HepG2 (cell line): Measurements from ENCODE around the gene KRT3. TPM values are rescaled to one million over a fixed set of nuclear protein-coding genes. Genes with fewer than 3 reads are reported as not detected.

Source experiments
- ATAC-seq: fragments of 200-7000 bp; cut with Tn5 transposase; 3 replicates; pipeline ENCODE4 v1.9.1; 2020; ENCODE audit warnings: mild to moderate bottlenecking, moderate library complexity
- BruUV-seq: library from RNA; stranded (reverse); fragments of 400-500 nt; replicated peaks from 2 replicates; lab custom pipeline; 2021; lab: Mats Ljungman, UMichigan
- CTCF ChIA-PET: fragments of 300-600 bp; formaldehyde crosslinking; extraction: SDS; loops from one replicate; lab custom pipeline; 2021; ENCODE audit warnings: low total read pairs, inconsistent platforms, low intra/inter-chr PET ratio; lab: Yijun Ruan, JAX
- POLR2A ChIA-PET: fragments of 350-600 bp; sonication (Branson Sonifier 250); formaldehyde crosslinking; loops from one replicate; lab custom pipeline; 2020; ENCODE audit warnings: antibody characterized with exemption, inconsistent platforms; lab: Yijun Ruan, JAX
- DNase-seq: peaks from one replicate; pipeline ENCODE4 v3.0.0-alpha.2; 2015; ENCODE audit warnings: low spot score
- FAIRE-seq: peaks from 3 replicates; lab custom pipeline; 2011; peaks lifted over from hg19 to GRCh38; lab: Jason Lieb, UNC
- H2AFZ ChIP-seq: one replicate; pipeline ENCODE4 v1.6.1; 2011; ENCODE audit warnings: low read length, inconsistent platforms
- H3K27ac ChIP-seq: fragments of 300-600 bp; 3 replicates; pipeline ENCODE4 v1.8.0; 2011; ENCODE audit warnings: mixed run types, mild to moderate bottlenecking, mixed read lengths, low read length, inconsistent platforms; ENCODE audit not compliant: insufficient read depth; ENCODE audit errors: extremely low read length
- H3K27me3 ChIP-seq, 2 experiments: fragments of 200-600 bp in 1 of 2; 2 replicates in 1 of 2; 3 replicates in 1 of 2; pipeline versions ENCODE4 v1.6.0 to v1.8.0; 2011; ENCODE audit warnings: low read length in 2 of 2, mild to moderate bottlenecking in 2 of 2, moderate library complexity in 2 of 2, inconsistent platforms in 1 of 2; ENCODE audit not compliant: insufficient read depth in 2 of 2, control insufficient read depth in 1 of 2
- H3K36me3 ChIP-seq, 2 experiments: fragments of 200-600 bp in 1 of 2; replicated peaks in 1 of 2; 2 replicates in 1 of 2; 3 replicates in 1 of 2; pipeline versions ENCODE4 v1.5.1 to v1.8.0; 2011; ENCODE audit warnings: low read length in 2 of 2, inconsistent platforms in 1 of 2; ENCODE audit not compliant: insufficient read depth in 2 of 2, control insufficient read depth in 1 of 2
- H3K4me1 ChIP-seq: 2 replicates; pipeline ENCODE4 v1.5.1; 2012; ENCODE audit warnings: low read length, inconsistent platforms; ENCODE audit not compliant: insufficient read depth
- H3K4me2 ChIP-seq: 2 replicates; pipeline ENCODE4 v1.6.0; 2011; ENCODE audit warnings: low read depth, low read length, inconsistent platforms
- H3K4me3 ChIP-seq, 3 experiments: fragments of 200-600 bp in 1 of 3; sonication (generic), shearing (Covaris generic) in 1 of 3; replicated peaks in 1 of 3; 2 replicates each; pipeline ENCODE4 v1.5.1; 2011 to 2016; ENCODE audit warnings: low read length in 3 of 3, inconsistent platforms in 2 of 3, low read depth in 2 of 3, mild to moderate bottlenecking in 2 of 3, control low read depth in 1 of 3, mixed read lengths in 1 of 3; ENCODE audit not compliant: insufficient read depth in 1 of 3
- H3K79me2 ChIP-seq: one replicate; pipeline ENCODE4 v1.6.1; 2011; ENCODE audit warnings: low read length, inconsistent platforms; ENCODE audit not compliant: insufficient read depth
- H3K9ac ChIP-seq: 2 replicates; pipeline ENCODE4 v1.6.0; 2011; ENCODE audit warnings: mild to moderate bottlenecking, low read depth, low read length, inconsistent platforms; ENCODE audit not compliant: insufficient read depth
- H3K9me3 ChIP-seq: 2 replicates; pipeline ENCODE4 v1.5.1; 2012; ENCODE audit warnings: mild to moderate bottlenecking, low read length
- H4K20me1 ChIP-seq: 2 replicates; pipeline ENCODE4 v1.6.0; 2011; ENCODE audit warnings: inconsistent platforms, mild to moderate bottlenecking, low read length, moderate library complexity; ENCODE audit not compliant: insufficient read depth
- AKAP8 ChIP-seq: sonication (generic); formaldehyde crosslinking; IDR thresholded peaks from 2 replicates; pipeline ENCODE4 v1.5.1; 2020; ENCODE audit warnings: mild to moderate bottlenecking, missing genetic modification reagents
- ARNT2 ChIP-seq: sonication (generic); formaldehyde crosslinking; IDR thresholded peaks from 2 replicates; pipeline ENCODE4 v1.8.0; 2022; ENCODE audit warnings: mild to moderate bottlenecking, low read depth, missing genetic modification reagents, moderate library complexity
- RORA ChIP-seq: sonication (generic); formaldehyde crosslinking; IDR thresholded peaks from 2 replicates; pipeline ENCODE4 v1.5.0; 2020; ENCODE audit warnings: mild to moderate bottlenecking, missing genetic modification reagents, moderate library complexity
- TEF ChIP-seq: sonication (generic); formaldehyde crosslinking; IDR thresholded peaks from 2 replicates; pipeline ENCODE4 v1.5.0; 2020; ENCODE audit warnings: missing genetic modification reagents
- THAP9 ChIP-seq: sonication (generic); formaldehyde crosslinking; IDR thresholded peaks from 2 replicates; pipeline ENCODE4; 2020; ENCODE audit warnings: missing genetic modification reagents, mild to moderate bottlenecking, borderline replicate concordance
- ZNF317 ChIP-seq: sonication (generic); formaldehyde crosslinking; IDR thresholded peaks from 2 replicates; pipeline ENCODE4 v1.5.0; 2020; ENCODE audit warnings: mild to moderate bottlenecking, missing genetic modification reagents
- ZNF879 ChIP-seq: sonication (generic); formaldehyde crosslinking; IDR thresholded peaks from 2 replicates; pipeline ENCODE4 v1.8.1; 2023; ENCODE audit warnings: missing genetic modification reagents
- WGBS: methylation state at CpG from one replicate; pipeline ENCODE4 v1.1.6; 2017; ENCODE audit warnings: low lambda C conversion rate; 5-methylcytosine and 5-hydroxymethylcytosine counted together
- in situ Hi-C: cut with HindIII; loops from 2 replicates; pipeline ENCODE4 v1.10.0; 2017; ENCODE audit warnings: low pct_unique_long_range_greater_than_20kb; ENCODE audit not compliant: extremely low pct_ligation_motif_present
- intact Hi-C: fragments of 100-400 bp; cut with micrococcal nuclease; formaldehyde crosslinking; loops from one replicate; pipeline ENCODE4 v1.10.0; 2022; ENCODE audit not compliant: unreplicated experiment
- polyA plus RNA-seq, 8 experiments: library from polyadenylated mRNA; depleted of rRNA in 3 of 8; stranded (reverse) in 7 of 8; unstranded in 1 of 8; fragments of >200 nt; fragmentation: Illumina TruSeq in 4 of 8; extraction: Trizol in 4 of 8; gene quantifications; 2 replicates each; pipeline versions ENCODE4 v1.2.1 to v1.2.3, GENCODE V29; 2011 to 2016; ENCODE audit warnings: low read depth in 4 of 8, missing spikeins in 1 of 8, mixed read lengths in 1 of 8; ENCODE audit not compliant: insufficient read depth in 1 of 8
- total RNA-seq, 5 experiments: library from RNA; depleted of rRNA; stranded (reverse); fragments of >200 nt; fragmentation: Illumina TruSeq; extraction: Trizol; gene quantifications; 2 replicates each; pipeline ENCODE4 v1.2.3, GENCODE V29; 2016; ENCODE audit warnings: low read depth in 1 of 5

Gene KRT3
- total and polyA plus RNA-seq, 2 of the 13 experiments (the other 11 are each of a cell fraction or from before 2014, with no cell fraction given) = not detected

GRCh38 chr12:52836042-52836466, 40.1 kb upstream of the KRT3 start (continued):
- TF ChIP-seq AKAP8 (CRISPR knock-in tag) (no peak), TEF (CRISPR knock-in tag) (no peak), THAP9 (CRISPR knock-in tag) (no peak), ZNF879 (no peak)

- FAIRE-seq (no peak), ATAC-seq (no peak), DNase-seq (no peak)
- Histone ChIP-seq H3K4me1 (no peaks in the 10 kb centered on the region), H3K9me3 (no peaks in the 10 kb centered on the region), H3K4me3 (no peak overlapping the region), H3K27ac (no peak overlapping the region), H3K79me2 (no peaks in the 10 kb centered on the region), H2AFZ (no peak overlapping the region), H3K9ac (no peak overlapping the region), H4K20me1 (no peaks in the 10 kb centered on the region), H3K4me2 (no peak overlapping the region), H3K36me3 (no peaks in the 10 kb centered on the region), H3K27me3 (peaks cover 5 to 56% of the 10 kb centered on the region in 2 experiments)
- in situ Hi-C loops (no loop called here), intact Hi-C loops (no loop called here)
- no TSS peak for BruUV-seq
- no peak for TF ChIP-seq ZNF317 (CRISPR knock-in tag)
- no peak for TF ChIP-seq ARNT2 (CRISPR knock-in tag)
- no peak for TF ChIP-seq RORA (CRISPR knock-in tag)
- ChIA-PET POLR2A (no interaction called here), CTCF (no interaction called here)
- 6% methylated on average over 7 of the region's 15 CpGs for WGBS
Measured at GRCh38 chr12:52835271-52836041, 39.5 kb upstream of the KRT3 start.
